Measurements from ENCODE around the gene SH3D19.

DNA sequence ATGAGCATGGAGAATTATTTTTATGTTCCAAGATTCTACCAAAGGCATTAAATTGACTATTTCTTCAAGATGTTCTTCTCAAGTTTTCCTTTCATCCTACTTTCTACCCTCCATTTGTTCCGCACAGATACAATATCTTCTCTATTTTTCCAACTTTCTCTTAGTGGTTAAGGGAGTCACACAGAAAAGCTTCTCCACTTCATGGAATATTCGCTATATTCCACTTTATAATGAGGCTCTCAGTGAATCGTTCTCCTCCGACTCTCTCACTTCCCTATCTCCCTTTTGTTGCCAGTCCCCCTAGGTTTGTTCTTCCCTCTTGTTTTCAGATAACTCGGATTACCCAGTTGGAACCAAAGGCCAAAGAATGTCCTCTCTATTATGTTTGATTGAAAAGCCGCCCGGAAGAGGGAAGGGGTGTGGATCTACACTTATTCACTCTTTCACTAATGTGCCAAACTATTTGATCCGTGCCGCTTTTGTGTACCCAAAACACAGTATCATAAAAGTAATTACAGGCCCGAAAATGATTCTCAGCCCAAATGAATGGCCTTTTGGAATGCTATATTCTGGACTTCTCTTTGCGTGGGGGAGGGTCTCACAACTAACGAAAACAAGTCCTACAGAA, 1.2 kb downstream of the SH3D19 start:
- TF ChIP-seq NPAS2 (CRISPR knock-in tag; IDR thresholded peaks at IDR 0.05; ENCODE audit: borderline replicate concordance) (no peak), POLR2A (IDR thresholded peaks at IDR 0.05; ENCODE audit: low read length) (no peak), SREBF2 (IDR thresholded peaks at IDR 0.05) (no peak), EP300 (IDR thresholded peaks at IDR 0.05) (no peak)
- TF ChIP-seq, protein P1, sequence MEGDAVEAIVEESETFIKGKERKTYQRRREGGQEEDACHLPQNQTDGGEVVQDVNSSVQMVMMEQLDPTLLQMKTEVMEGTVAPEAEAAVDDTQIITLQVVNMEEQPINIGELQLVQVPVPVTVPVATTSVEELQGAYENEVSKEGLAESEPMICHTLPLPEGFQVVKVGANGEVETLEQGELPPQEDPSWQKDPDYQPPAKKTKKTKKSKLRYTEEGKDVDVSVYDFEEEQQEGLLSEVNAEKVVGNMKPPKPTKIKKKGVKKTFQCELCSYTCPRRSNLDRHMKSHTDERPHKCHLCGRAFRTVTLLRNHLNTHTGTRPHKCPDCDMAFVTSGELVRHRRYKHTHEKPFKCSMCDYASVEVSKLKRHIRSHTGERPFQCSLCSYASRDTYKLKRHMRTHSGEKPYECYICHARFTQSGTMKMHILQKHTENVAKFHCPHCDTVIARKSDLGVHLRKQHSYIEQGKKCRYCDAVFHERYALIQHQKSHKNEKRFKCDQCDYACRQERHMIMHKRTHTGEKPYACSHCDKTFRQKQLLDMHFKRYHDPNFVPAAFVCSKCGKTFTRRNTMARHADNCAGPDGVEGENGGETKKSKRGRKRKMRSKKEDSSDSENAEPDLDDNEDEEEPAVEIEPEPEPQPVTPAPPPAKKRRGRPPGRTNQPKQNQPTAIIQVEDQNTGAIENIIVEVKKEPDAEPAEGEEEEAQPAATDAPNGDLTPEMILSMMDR (IDR thresholded peaks at IDR 0.05), result no peak
- TF ChIP-seq, protein P2, sequence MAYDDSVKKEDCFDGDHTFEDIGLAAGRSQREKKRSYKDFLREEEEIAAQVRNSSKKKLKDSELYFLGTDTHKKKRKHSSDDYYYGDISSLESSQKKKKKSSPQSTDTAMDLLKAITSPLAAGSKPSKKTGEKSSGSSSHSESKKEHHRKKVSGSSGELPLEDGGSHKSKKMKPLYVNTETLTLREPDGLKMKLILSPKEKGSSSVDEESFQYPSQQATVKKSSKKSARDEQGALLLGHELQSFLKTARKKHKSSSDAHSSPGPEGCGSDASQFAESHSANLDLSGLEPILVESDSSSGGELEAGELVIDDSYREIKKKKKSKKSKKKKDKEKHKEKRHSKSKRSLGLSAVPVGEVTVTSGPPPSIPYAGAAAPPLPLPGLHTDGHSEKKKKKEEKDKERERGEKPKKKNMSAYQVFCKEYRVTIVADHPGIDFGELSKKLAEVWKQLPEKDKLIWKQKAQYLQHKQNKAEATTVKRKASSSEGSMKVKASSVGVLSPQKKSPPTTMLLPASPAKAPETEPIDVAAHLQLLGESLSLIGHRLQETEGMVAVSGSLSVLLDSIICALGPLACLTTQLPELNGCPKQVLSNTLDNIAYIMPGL (CRISPR knock-in tag; IDR thresholded peaks at IDR 0.05; ENCODE audit: borderline replicate concordance), result no peak

Data from A549 (cell line).